Stimulated activated CD4-positive, alpha-beta T cell treated with anti-CD3 and anti-CD28 coated beads, Interleukin-2, amount 100 ng/mL, for 48 hours (primary cell): ENCODE measurements around the gene RPTOR.

Experiments used
- DNase-seq, 2 donors: peaks; one replicate each; pipeline ENCODE4 v3.0.0-alpha.2; 2020

Gene RPTOR

GRCh38 chr17:80772906-80773242 lies 228.2 kb downstream of the RPTOR start:
- no peak for DNase-seq

GRCh38 chr17:80773243-80773991 lies 228.8 kb downstream of the RPTOR start:
- DNase-seq = no peak

- DNase-seq = no peak
These were observed 229.5 kb downstream of the RPTOR start for GRCh38 chr17:80774146-80774545.

- DNase-seq = no peak
These were observed 230.1 kb downstream of the RPTOR start for GRCh38 chr17:80774643-80775281.

- no peak for DNase-seq
These were observed 231.2 kb downstream of the RPTOR start for GRCh38 chr17:80775863-80776262.

GRCh38 chr17:80777274-80777673 lies 232.6 kb downstream of the RPTOR start:
- no peak for DNase-seq

- no peak for DNase-seq
These were observed 234.1 kb downstream of the RPTOR start for GRCh38 chr17:80778716-80779115.

- DNase-seq = no peak
These were observed 234.7 kb downstream of the RPTOR start for GRCh38 chr17:80779336-80779735.

- DNase-seq = no peak
These were observed 235.3 kb downstream of the RPTOR start for GRCh38 chr17:80779961-80780380.

- no peak for DNase-seq
These were observed 236.0 kb downstream of the RPTOR start for GRCh38 chr17:80780381-80781198.

- no peak for DNase-seq
These were observed 236.6 kb downstream of the RPTOR start for GRCh38 chr17:80781211-80781610.

GRCh38 chr17:80781807-80782277 lies 237.2 kb downstream of the RPTOR start:
- no peak for DNase-seq

- DNase-seq = no peak
These were observed 238.1 kb downstream of the RPTOR start for GRCh38 chr17:80782536-80783427.

GRCh38 chr17:80783486-80783885 lies 238.8 kb downstream of the RPTOR start:
- DNase-seq = no peak

- no peak for DNase-seq
These were observed 239.3 kb downstream of the RPTOR start for GRCh38 chr17:80783971-80784370.

- DNase-seq = peak in 1 of 2 donors; percentile 31
These were observed 241.0 kb downstream of the RPTOR start for GRCh38 chr17:80785477-80786178.

- DNase-seq = no peak
These were observed 241.8 kb downstream of the RPTOR start for GRCh38 chr17:80786470-80786869.

- DNase-seq = no peak
These were observed 242.2 kb downstream of the RPTOR start for GRCh38 chr17:80786887-80787286.

- no peak for DNase-seq
These were observed 243.2 kb downstream of the RPTOR start for GRCh38 chr17:80787881-80788280.

- DNase-seq = no peak
These were observed 244.8 kb downstream of the RPTOR start for GRCh38 chr17:80789356-80789902.

- no peak for DNase-seq
These were observed 245.6 kb downstream of the RPTOR start for GRCh38 chr17:80790021-80790765.
